Body of pancreas (tissue), 4 donors: Measurements from ENCODE around the gene RELB.

ENCODE experiments used
- CTCF ChIP-seq, 7 experiments: fragments of 450-650 bp in 4 of 7; fragments of 200-600 bp in 3 of 7; sonication (generic) in 3 of 7; IDR thresholded peaks; one replicate each; pipeline ENCODE4 v1.5.1; 2016 to 2019; ENCODE audit warnings: antibody characterized with exemption in 7 of 7
- POLR2A ChIP-seq, 3 donors: fragments of 450-650 bp; IDR thresholded peaks; one replicate each; pipeline ENCODE4 v1.6.1; 2016; ENCODE audit warnings: antibody characterized with exemption in 3 of 3, mild to moderate bottlenecking in 2 of 3

- TF ChIP-seq POLR2A (IDR thresholded peaks at IDR 0.05) (no peak), CTCF (IDR thresholded peaks at IDR 0.05) (no peak)
These were observed 67.8 kb downstream of the RELB start for GRCh38 chr19:45069056-45069455.
